SK-N-SH (cell line): ENCODE measurements around the gene SLC5A2.

Experiments
- CHD2 ChIP-seq: fragments of 150-350 bp; IDR thresholded peaks from 2 replicates; pipeline ENCODE4 v1.6.1; 2018; ENCODE audit warnings: low read length; ENCODE audit not compliant: partially characterized antibody
- ELF1 ChIP-seq: IDR thresholded peaks from 2 replicates; pipeline ENCODE4 v1.4.0; 2012
- EP300 ChIP-seq, 2 experiments: IDR thresholded peaks; 2 replicates each; pipeline versions ENCODE4 v1.4.0 to v1.6.1; 2012; ENCODE audit warnings: borderline replicate concordance in 1 of 2, low read depth in 1 of 2, low read length in 1 of 2
- GABPA ChIP-seq: IDR thresholded peaks from 2 replicates; pipeline ENCODE4 v1.4.0; 2012; ENCODE audit warnings: low read depth, mild to moderate bottlenecking
- JUND ChIP-seq: IDR thresholded peaks from 2 replicates; pipeline ENCODE4 v1.4.0; 2012
- MEF2A ChIP-seq: IDR thresholded peaks from 2 replicates; pipeline ENCODE4 v1.4.0; 2012; ENCODE audit warnings: low read depth, borderline replicate concordance
- MXI1 ChIP-seq: IDR thresholded peaks from 2 replicates; pipeline ENCODE4 v1.6.1; 2012; ENCODE audit warnings: mild to moderate bottlenecking, low read depth, low read length, improper control_type of control experiment
- POLR2AphosphoS5 ChIP-seq: IDR thresholded peaks from 2 replicates; pipeline ENCODE4 v1.6.1; 2012; ENCODE audit warnings: low read depth, low read length
- RAD21 ChIP-seq: IDR thresholded peaks from 2 replicates; pipeline ENCODE4 v1.6.1; 2012; ENCODE audit warnings: mild to moderate bottlenecking, low read length
- RCOR1 ChIP-seq: fragments of 150-350 bp; IDR thresholded peaks from 2 replicates; pipeline ENCODE4 v1.6.1; 2017; ENCODE audit warnings: antibody characterized with exemption, low read length
- TAF1 ChIP-seq: IDR thresholded peaks from 2 replicates; pipeline ENCODE4 v1.6.1; 2012; ENCODE audit warnings: low read depth, mild to moderate bottlenecking, low read length, moderate library complexity, borderline replicate concordance
- TF ChIP-seq, protein P1 (sequence below): fragments of 200-600 bp; sonication (generic); IDR thresholded peaks from 2 replicates; pipeline ENCODE4 v1.6.1; 2017; ENCODE audit warnings: antibody characterized with exemption, mild to moderate bottlenecking, moderate library complexity
- TF ChIP-seq, protein P2 (sequence below): fragments of 150-350 bp; IDR thresholded peaks from 2 replicates; pipeline ENCODE4 v1.6.1; 2017; ENCODE audit warnings: antibody characterized with exemption, low read length, low read depth, borderline replicate concordance
- TF ChIP-seq, protein P3 (sequence below): IDR thresholded peaks from 2 replicates; pipeline ENCODE4; 2012

DNA sequence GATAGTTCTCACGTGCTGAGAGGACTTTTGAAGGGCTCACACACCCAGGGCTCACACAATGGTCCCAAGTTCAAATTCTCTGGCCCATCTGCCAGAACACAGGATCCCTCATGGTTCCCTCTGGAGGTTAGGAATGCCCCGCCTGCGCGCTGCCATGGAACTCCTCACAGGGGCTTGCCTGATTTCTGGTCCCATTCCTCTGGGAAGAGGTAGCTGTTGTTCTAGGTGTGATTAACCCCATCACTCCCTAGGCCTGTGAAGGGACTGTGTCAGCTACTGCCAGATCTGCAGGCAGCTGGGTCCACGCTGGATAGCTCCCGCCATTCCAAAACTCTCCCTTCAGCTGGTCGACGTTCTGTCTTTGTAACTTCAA is 25.9 kb upstream of the SLC5A2 start:
- TF ChIP-seq, protein P1, sequence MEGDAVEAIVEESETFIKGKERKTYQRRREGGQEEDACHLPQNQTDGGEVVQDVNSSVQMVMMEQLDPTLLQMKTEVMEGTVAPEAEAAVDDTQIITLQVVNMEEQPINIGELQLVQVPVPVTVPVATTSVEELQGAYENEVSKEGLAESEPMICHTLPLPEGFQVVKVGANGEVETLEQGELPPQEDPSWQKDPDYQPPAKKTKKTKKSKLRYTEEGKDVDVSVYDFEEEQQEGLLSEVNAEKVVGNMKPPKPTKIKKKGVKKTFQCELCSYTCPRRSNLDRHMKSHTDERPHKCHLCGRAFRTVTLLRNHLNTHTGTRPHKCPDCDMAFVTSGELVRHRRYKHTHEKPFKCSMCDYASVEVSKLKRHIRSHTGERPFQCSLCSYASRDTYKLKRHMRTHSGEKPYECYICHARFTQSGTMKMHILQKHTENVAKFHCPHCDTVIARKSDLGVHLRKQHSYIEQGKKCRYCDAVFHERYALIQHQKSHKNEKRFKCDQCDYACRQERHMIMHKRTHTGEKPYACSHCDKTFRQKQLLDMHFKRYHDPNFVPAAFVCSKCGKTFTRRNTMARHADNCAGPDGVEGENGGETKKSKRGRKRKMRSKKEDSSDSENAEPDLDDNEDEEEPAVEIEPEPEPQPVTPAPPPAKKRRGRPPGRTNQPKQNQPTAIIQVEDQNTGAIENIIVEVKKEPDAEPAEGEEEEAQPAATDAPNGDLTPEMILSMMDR = no peak
- no peak for TF ChIP-seq RCOR1
- no peak for TF ChIP-seq JUND
- TF ChIP-seq RAD21 = no peak
- TF ChIP-seq, protein P2, sequence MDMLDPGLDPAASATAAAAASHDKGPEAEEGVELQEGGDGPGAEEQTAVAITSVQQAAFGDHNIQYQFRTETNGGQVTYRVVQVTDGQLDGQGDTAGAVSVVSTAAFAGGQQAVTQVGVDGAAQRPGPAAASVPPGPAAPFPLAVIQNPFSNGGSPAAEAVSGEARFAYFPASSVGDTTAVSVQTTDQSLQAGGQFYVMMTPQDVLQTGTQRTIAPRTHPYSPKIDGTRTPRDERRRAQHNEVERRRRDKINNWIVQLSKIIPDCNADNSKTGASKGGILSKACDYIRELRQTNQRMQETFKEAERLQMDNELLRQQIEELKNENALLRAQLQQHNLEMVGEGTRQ = no peak
- TF ChIP-seq GABPA = no peak
- TF ChIP-seq TAF1 = no peak
- no peak for TF ChIP-seq CHD2
- no peak for TF ChIP-seq POLR2AphosphoS5
- no peak for TF ChIP-seq ELF1
- no peak for TF ChIP-seq MXI1
- no peak for TF ChIP-seq MEF2A
- TF ChIP-seq EP300 (IDR thresholded peaks at IDR 0.05; ENCODE audit: borderline replicate concordance in 1 of 2, low read depth in 1 of 2, low read length in 1 of 2) = no peak
- TF ChIP-seq, protein P3, sequence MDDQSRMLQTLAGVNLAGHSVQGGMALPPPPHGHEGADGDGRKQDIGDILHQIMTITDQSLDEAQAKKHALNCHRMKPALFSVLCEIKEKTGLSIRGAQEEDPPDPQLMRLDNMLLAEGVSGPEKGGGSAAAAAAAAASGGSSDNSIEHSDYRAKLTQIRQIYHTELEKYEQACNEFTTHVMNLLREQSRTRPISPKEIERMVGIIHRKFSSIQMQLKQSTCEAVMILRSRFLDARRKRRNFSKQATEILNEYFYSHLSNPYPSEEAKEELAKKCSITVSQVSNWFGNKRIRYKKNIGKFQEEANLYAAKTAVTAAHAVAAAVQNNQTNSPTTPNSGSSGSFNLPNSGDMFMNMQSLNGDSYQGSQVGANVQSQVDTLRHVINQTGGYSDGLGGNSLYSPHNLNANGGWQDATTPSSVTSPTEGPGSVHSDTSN = no peak
